Measurements from ENCODE around the gene REM2. TPM values are rescaled to one million over a fixed set of nuclear protein-coding genes. Genes with fewer than 3 reads are reported as not detected.

REM2 gene
- total RNA-seq, 2 experiments from 2014 or later, result 9.2 to 9.4 TPM

- ChIA-PET POLR2A (interaction anchor here (0.7 to 3.6 kb wide), 27 partner anchors 8 to 391 kb away, joined by 3 to 68 read pairs (median 6); partner anchors contain the start of genes ACIN1, AJUBA, C14orf119 and DAD1), CTCF (interaction anchor here (0.9 to 3.0 kb wide), 19 partner anchors 11 to 165 kb away, joined by 3 to 17 read pairs (median 5); partner anchors contain the start of genes ACIN1, AJUBA, C14orf119 and CDH24)
- Histone ChIP-seq H3K9me3 (ENCODE audit: control insufficient read depth in 1 of 2, insufficient read depth in 1 of 2, low read length in 2 of 2) (no peaks in the 10 kb centered on the region), H3K36me3 (ENCODE audit: insufficient read depth, low read length) (peaks cover 20% of the 10 kb centered on the region), H3K4me3 (ENCODE audit: low read length) (peak overlapping the region; percentile 91), H3K4me1 (ENCODE audit: insufficient read depth, low read length) (peaks cover 30% of the 10 kb centered on the region), H3K27me3 (ENCODE audit: control insufficient read depth in 1 of 2, insufficient read depth in 2 of 2, low read length in 2 of 2) (no peaks in the 10 kb centered on the region), H3K27ac (ENCODE audit: low read depth in 1 of 2, low read length in 2 of 2) (peak overlapping the region; percentile 49 to 71)
- intact Hi-C loops (cut with DNase I, micrococcal nuclease), result loop anchor here (1.0 to 10.0 kb wide), 9 partner anchors 11 to 535 kb away; partner anchors contain the start of genes HAUS4 (in 2 of the 2), RBM23 (in 2 of the 2), AJUBA (in 1 of the 2) and LRP10 (in 1 of the 2)
- DNase-seq (no peak), ATAC-seq (ENCODE audit: poor library complexity) (no peak)
- no peak for TF ChIP-seq CTCF (IDR thresholded peaks at IDR 0.05)
- no peak overlapping the region for H3K4me3 Mint-ChIP-seq
- H3K27ac Mint-ChIP-seq, result no peak overlapping the region
- no peaks in the 10 kb centered on the region for H3K27me3 Mint-ChIP-seq
- H3K36me3 Mint-ChIP-seq (ENCODE audit: low read depth), result peaks cover 12% of the 10 kb centered on the region
- H3K4me1 Mint-ChIP-seq (ENCODE audit: low read depth), result peaks cover 11% of the 10 kb centered on the region
- H3K9me3 Mint-ChIP-seq, result no peaks in the 10 kb centered on the region
Measured at GRCh38 chr14:22929961-22930364, 46.9 kb downstream of the REM2 start.

GRCh38 chr14:22932146-22932545 lies 49.1 kb downstream of the REM2 start:
- H3K4me1 ChIP-seq (ENCODE audit: insufficient read depth, low read length), result peaks cover 30% of the 10 kb centered on the region
- no peak overlapping the region for H3K27ac ChIP-seq (ENCODE audit: low read depth in 1 of 2, low read length in 2 of 2)
- H3K4me3 ChIP-seq (ENCODE audit: low read length), result no peak overlapping the region
- no peaks in the 10 kb centered on the region for H3K9me3 ChIP-seq (ENCODE audit: control insufficient read depth in 1 of 2, insufficient read depth in 1 of 2, low read length in 2 of 2)
- DNase-seq (no peak), ATAC-seq (ENCODE audit: poor library complexity) (no peak)
- CTCF ChIA-PET, result no interaction called here
- H3K4me1 Mint-ChIP-seq (ENCODE audit: low read depth), result peaks cover 11% of the 10 kb centered on the region
- peak overlapping the region; percentile 7 for H3K4me3 Mint-ChIP-seq
- TF ChIP-seq CTCF (IDR thresholded peaks at IDR 0.05), result no peak
- no peaks in the 10 kb centered on the region for H3K36me3 Mint-ChIP-seq (ENCODE audit: low read depth)
- peak overlapping the region; percentile 12 for H3K27ac Mint-ChIP-seq
- no peaks in the 10 kb centered on the region for H3K9me3 Mint-ChIP-seq
- H3K36me3 ChIP-seq (ENCODE audit: insufficient read depth, low read length), result peaks cover 2% of the 10 kb centered on the region
- intact Hi-C loops (cut with DNase I, micrococcal nuclease), result loop anchor here in 1 of 2 experiments (10.0 kb wide), 1 partner anchor 533 kb away; the partner anchor contains the start of gene NGDN
- H3K27me3 ChIP-seq (ENCODE audit: control insufficient read depth in 1 of 2, insufficient read depth in 2 of 2, low read length in 2 of 2), result no peaks in the 10 kb centered on the region
- no peaks in the 10 kb centered on the region for H3K27me3 Mint-ChIP-seq
- POLR2A ChIA-PET, result no interaction called here

- Histone ChIP-seq H3K36me3 (ENCODE audit: insufficient read depth, low read length) (no peaks in the 10 kb centered on the region), H3K9me3 (ENCODE audit: control insufficient read depth in 1 of 2, insufficient read depth in 1 of 2, low read length in 2 of 2) (no peaks in the 10 kb centered on the region), H3K4me3 (ENCODE audit: low read length) (no peak overlapping the region), H3K4me1 (ENCODE audit: insufficient read depth, low read length) (peaks cover 7% of the 10 kb centered on the region), H3K27me3 (ENCODE audit: control insufficient read depth in 1 of 2, insufficient read depth in 2 of 2, low read length in 2 of 2) (no peaks in the 10 kb centered on the region), H3K27ac (ENCODE audit: low read depth in 1 of 2, low read length in 2 of 2) (no peak overlapping the region)
- ChIA-PET POLR2A (no interaction called here), CTCF (interaction anchor here (1.3 kb wide), 1 partner anchor 134 kb away, joined by 3 read pairs; no protein-coding TSS in a partner anchor)
- peaks cover 5% of the 10 kb centered on the region for H3K4me1 Mint-ChIP-seq (ENCODE audit: low read depth)
- no peaks in the 10 kb centered on the region for H3K9me3 Mint-ChIP-seq
- no peak overlapping the region for H3K4me3 Mint-ChIP-seq
- H3K27me3 Mint-ChIP-seq, result no peaks in the 10 kb centered on the region
- intact Hi-C loops (cut with DNase I, micrococcal nuclease), result loop anchor here in 1 of 2 experiments (10.0 kb wide), 1 partner anchor 530 kb away; the partner anchor contains the start of gene NGDN
- ATAC-seq (ENCODE audit: poor library complexity), result no peak
- TF ChIP-seq CTCF (IDR thresholded peaks at IDR 0.05), result no peak
- no peak overlapping the region for H3K27ac Mint-ChIP-seq
- H3K36me3 Mint-ChIP-seq (ENCODE audit: low read depth), result no peaks in the 10 kb centered on the region
- no peak for DNase-seq
Measured at GRCh38 chr14:22935156-22935555, 52.1 kb downstream of the REM2 start.

Other genes starting within 250 kb of the REM2 start
- not detected for gene OR6J1, start 238.9 kb upstream of the REM2 start, total RNA-seq
- 100 to 1,000 TPM; 176 to 177 TPM for gene OXA1L, start 116.5 kb upstream of the REM2 start, total RNA-seq
- gene SLC7A7, start 67.8 kb upstream of the REM2 start, total RNA-seq, result 1 to 10 TPM in 1 of 2 experiments, under 1 TPM in 1; 0.89 to 1.1 TPM
- 10 to 100 TPM; 27.6 to 29.4 TPM for gene MRPL52, start 53.3 kb upstream of the REM2 start, total RNA-seq
- 1 to 10 TPM; 2.6 to 2.9 TPM for gene MMP14, start 46.6 kb upstream of the REM2 start, total RNA-seq
- 10 to 100 TPM; 52.4 to 54.6 TPM for gene LRP10, start 11.5 kb upstream of the REM2 start, total RNA-seq
- gene RBM23, start 35.9 kb downstream of the REM2 start, total RNA-seq, result 100 to 1,000 TPM in 1 of 2 experiments, 10 to 100 TPM in 1; 87.9 to 111 TPM
- gene PRMT5, start 46.2 kb downstream of the REM2 start, total RNA-seq, result 10 to 100 TPM; 15.6 to 19.3 TPM
- gene HAUS4, start 73.9 kb downstream of the REM2 start, total RNA-seq, result 10 to 100 TPM; 17.5 to 19.6 TPM
- 1 to 10 TPM in 1 of 2 experiments, under 1 TPM in 1; 0.67 to 1.1 TPM for gene AJUBA, start 99.3 kb downstream of the REM2 start, total RNA-seq
- gene C14orf93, start 126.9 kb downstream of the REM2 start, total RNA-seq, result 1 to 10 TPM; 7.6 to 8.4 TPM
- 10 to 100 TPM; 20.1 to 24.5 TPM for gene PSMB5, start 151.7 kb downstream of the REM2 start, total RNA-seq
- under 1 TPM; 0.16 to 0.31 TPM for gene PSMB11, start 159.0 kb downstream of the REM2 start, total RNA-seq
- 1 to 10 TPM; 3.3 to 3.7 TPM for gene CDH24, start 174.3 kb downstream of the REM2 start, total RNA-seq
- 100 to 1,000 TPM; 282 to 288 TPM for gene ACIN1, start 211.9 kb downstream of the REM2 start, total RNA-seq
- gene C14orf119, start 212.3 kb downstream of the REM2 start, total RNA-seq, result 1 to 10 TPM; 3.1 to 3.9 TPM
- gene CIROP, start 221.8 kb downstream of the REM2 start, total RNA-seq, result not detected
- gene CEBPE, start 236.0 kb downstream of the REM2 start, total RNA-seq, result not detected